SJCRH30 (cell line): ENCODE results near the gene TBC1D2. TPM values are rescaled to one million over a fixed set of nuclear protein-coding genes. Genes with fewer than 3 reads are reported as not detected.

Experiments
- DNase-seq, 2 experiments: peaks; one replicate each; pipeline ENCODE4 v3.0.0-alpha.2; 2015 to 2020
- H3K27ac ChIP-seq: fragments of 250-450 bp; sonication (Bioruptor Pico); 2 replicates; pipeline ENCODE4 v1.5.1; 2020; ENCODE audit warnings: mild to moderate bottlenecking, moderate library complexity
- H3K27me3 ChIP-seq: fragments of 250-450 bp; sonication (Bioruptor Pico); 2 replicates; pipeline ENCODE4 v1.5.1; 2020; ENCODE audit warnings: mild to moderate bottlenecking, moderate library complexity
- H3K36me3 ChIP-seq: fragments of 250-450 bp; sonication (Bioruptor Pico); 2 replicates; pipeline ENCODE4 v1.5.1; 2020; ENCODE audit warnings: mild to moderate bottlenecking, moderate library complexity
- H3K4me1 ChIP-seq: fragments of 250-450 bp; sonication (Bioruptor Pico); 2 replicates; pipeline ENCODE4 v1.5.1; 2020; ENCODE audit warnings: mild to moderate bottlenecking, moderate library complexity
- H3K4me3 ChIP-seq: fragments of 250-450 bp; sonication (Bioruptor Pico); 2 replicates; pipeline ENCODE4 v1.5.1; 2020; ENCODE audit warnings: mild to moderate bottlenecking, moderate library complexity
- H3K9me3 ChIP-seq: fragments of 250-450 bp; sonication (Bioruptor Pico); replicated peaks from 2 replicates; pipeline ENCODE4 v1.5.1; 2020; ENCODE audit warnings: mild to moderate bottlenecking, moderate library complexity
- total RNA-seq: library from RNA; depleted of rRNA; stranded (reverse); fragments of >200 nt; shearing (Covaris generic); gene quantifications from 2 replicates; pipeline ENCODE4 v1.2.3, GENCODE V29; 2014

The TBC1D2 gene
- total RNA-seq, 1 experiment from 2014 or later = 1.4 TPM

- Histone ChIP-seq H3K9me3 (no peaks in the 10 kb centered on the region), H3K27me3 (no peaks in the 10 kb centered on the region), H3K4me3 (no peak overlapping the region), H3K36me3 (no peaks in the 10 kb centered on the region), H3K27ac (no peak overlapping the region), H3K4me1 (peaks cover 27% of the 10 kb centered on the region)
- DNase-seq = no peak
Observed at GRCh38 chr9:98220911-98221310, 34.5 kb downstream of the TBC1D2 start.

- H3K27me3 ChIP-seq = no peaks in the 10 kb centered on the region
- no peak overlapping the region for H3K4me3 ChIP-seq
- H3K27ac ChIP-seq = no peak overlapping the region
- DNase-seq = no peak
- H3K36me3 ChIP-seq = no peaks in the 10 kb centered on the region
- H3K9me3 ChIP-seq = no peaks in the 10 kb centered on the region
- peaks cover 21% of the 10 kb centered on the region for H3K4me1 ChIP-seq
Observed at GRCh38 chr9:98219794-98220370, 35.6 kb downstream of the TBC1D2 start.

GRCh38 chr9:98219364-98219716 is 36.1 kb downstream of the TBC1D2 start:
- no peak overlapping the region for H3K27ac ChIP-seq

GRCh38 chr9:98218562-98219363 is 36.7 kb downstream of the TBC1D2 start:
- Histone ChIP-seq H3K27ac (no peak overlapping the region), H3K27me3 (no peaks in the 10 kb centered on the region), H3K36me3 (peaks cover under 1% of the 10 kb centered on the region; the same call in 1 of the 2 replicates), H3K9me3 (no peaks in the 10 kb centered on the region), H3K4me1 (peaks cover 19% of the 10 kb centered on the region), H3K4me3 (no peak overlapping the region)
- DNase-seq = no peak

More at GRCh38 chr9:98219364-98219716, 36.1 kb downstream of the TBC1D2 start:
- Histone ChIP-seq H3K9me3 (no peaks in the 10 kb centered on the region), H3K4me3 (no peak overlapping the region), H3K27me3 (no peaks in the 10 kb centered on the region), H3K36me3 (no peaks in the 10 kb centered on the region), H3K4me1 (peaks cover 21% of the 10 kb centered on the region)
- DNase-seq = no peak

GRCh38 chr9:98217255-98217654 is 38.2 kb downstream of the TBC1D2 start:
- Histone ChIP-seq H3K4me3 (no peak overlapping the region), H3K36me3 (peaks cover 3% of the 10 kb centered on the region; the same call in 1 of the 2 replicates)

GRCh38 chr9:98216391-98216790 is 39.1 kb downstream of the TBC1D2 start:
- DNase-seq = no peak
- H3K36me3 ChIP-seq = peaks cover 3% of the 10 kb centered on the region; the same call in 1 of the 2 replicates
- no peaks in the 10 kb centered on the region for H3K27me3 ChIP-seq

More at GRCh38 chr9:98217255-98217654, 38.2 kb downstream of the TBC1D2 start:
- H3K27ac ChIP-seq = no peak overlapping the region
- DNase-seq = no peak
- H3K4me1 ChIP-seq = peaks cover 7% of the 10 kb centered on the region
- H3K9me3 ChIP-seq = no peaks in the 10 kb centered on the region
- H3K27me3 ChIP-seq = no peaks in the 10 kb centered on the region

GRCh38 chr9:98215821-98216220 is 39.6 kb downstream of the TBC1D2 start:
- no peaks in the 10 kb centered on the region for H3K27me3 ChIP-seq
- no peak overlapping the region for H3K27ac ChIP-seq
- H3K4me3 ChIP-seq = no peak overlapping the region
- no peaks in the 10 kb centered on the region for H3K9me3 ChIP-seq
- no peaks in the 10 kb centered on the region for H3K4me1 ChIP-seq
- H3K36me3 ChIP-seq = peaks cover 3% of the 10 kb centered on the region; the same call in 1 of the 2 replicates
- DNase-seq = no peak

More at GRCh38 chr9:98216391-98216790, 39.1 kb downstream of the TBC1D2 start:
- H3K4me3 ChIP-seq = no peak overlapping the region
- no peaks in the 10 kb centered on the region for H3K9me3 ChIP-seq
- H3K4me1 ChIP-seq = no peaks in the 10 kb centered on the region
- no peak overlapping the region for H3K27ac ChIP-seq

- H3K4me1 ChIP-seq = no peaks in the 10 kb centered on the region
- no peak overlapping the region for H3K4me3 ChIP-seq
- no peak overlapping the region for H3K27ac ChIP-seq
- peaks cover 3% of the 10 kb centered on the region; the same call in 1 of the 2 replicates for H3K36me3 ChIP-seq
- no peaks in the 10 kb centered on the region for H3K9me3 ChIP-seq
- H3K27me3 ChIP-seq = no peaks in the 10 kb centered on the region
- DNase-seq = no peak
Observed at GRCh38 chr9:98215271-98215670, 40.2 kb downstream of the TBC1D2 start.

- Histone ChIP-seq H3K4me1 (no peaks in the 10 kb centered on the region), H3K9me3 (no peaks in the 10 kb centered on the region), H3K36me3 (peaks cover 3% of the 10 kb centered on the region; the same call in 1 of the 2 replicates), H3K4me3 (no peak overlapping the region), H3K27me3 (no peaks in the 10 kb centered on the region), H3K27ac (no peak overlapping the region)
- DNase-seq = no peak
Observed at GRCh38 chr9:98214811-98215210, 40.6 kb downstream of the TBC1D2 start.

GRCh38 chr9:98211260-98211659 is 44.2 kb downstream of the TBC1D2 start:
- no peaks in the 10 kb centered on the region for H3K9me3 ChIP-seq
- 0 out of 2 replicates have a peak, but pooled peaks cover 5% of the 10 kb centered on the region for H3K4me1 ChIP-seq
- no peak overlapping the region for H3K27ac ChIP-seq
- peaks cover 3% of the 10 kb centered on the region; the same call in 1 of the 2 replicates for H3K36me3 ChIP-seq
- H3K27me3 ChIP-seq = no peaks in the 10 kb centered on the region
- DNase-seq = no peak
- no peak overlapping the region for H3K4me3 ChIP-seq

GRCh38 chr9:98210435-98210834 is 45.0 kb downstream of the TBC1D2 start:
- no peaks in the 10 kb centered on the region for H3K9me3 ChIP-seq
- no peak overlapping the region for H3K4me3 ChIP-seq
- H3K27me3 ChIP-seq = peaks cover under 1% of the 10 kb centered on the region; the same call in 1 of the 2 replicates
- peaks cover 5% of the 10 kb centered on the region; the same call in 1 of the 2 replicates for H3K4me1 ChIP-seq
- H3K36me3 ChIP-seq = peaks cover 3% of the 10 kb centered on the region; the same call in 1 of the 2 replicates
- DNase-seq = no peak
- H3K27ac ChIP-seq = no peak overlapping the region

- Histone ChIP-seq H3K27ac (no peak overlapping the region), H3K27me3 (peaks cover 5% of the 10 kb centered on the region; the same call in 1 of the 2 replicates), H3K36me3 (peaks cover 3% of the 10 kb centered on the region; the same call in 1 of the 2 replicates), H3K4me3 (no peak overlapping the region), H3K9me3 (no peaks in the 10 kb centered on the region), H3K4me1 (peaks cover 5% of the 10 kb centered on the region; the same call in 1 of the 2 replicates)
- no peak for DNase-seq
Observed at GRCh38 chr9:98209530-98209929, 45.9 kb downstream of the TBC1D2 start.

GRCh38 chr9:98208635-98209034 is 46.8 kb downstream of the TBC1D2 start:
- no peak for DNase-seq
- Histone ChIP-seq H3K36me3 (peaks cover 2% of the 10 kb centered on the region; the same call in 1 of the 2 replicates), H3K9me3 (no peaks in the 10 kb centered on the region), H3K27me3 (peaks cover 5% of the 10 kb centered on the region; the same call in 1 of the 2 replicates), H3K27ac (no peak overlapping the region), H3K4me1 (peaks cover 5% of the 10 kb centered on the region; the same call in 1 of the 2 replicates), H3K4me3 (no peak overlapping the region)

- H3K4me1 ChIP-seq = peaks cover 5% of the 10 kb centered on the region; the same call in 1 of the 2 replicates
- H3K27me3 ChIP-seq = peaks cover 5% of the 10 kb centered on the region; the same call in 1 of the 2 replicates
- no peaks in the 10 kb centered on the region for H3K36me3 ChIP-seq
- no peak overlapping the region for H3K4me3 ChIP-seq
- peak in 1 of 2 experiments; percentile 29 for DNase-seq
- no peaks in the 10 kb centered on the region for H3K9me3 ChIP-seq
- H3K27ac ChIP-seq = no peak overlapping the region
Observed at GRCh38 chr9:98207606-98208005, 47.8 kb downstream of the TBC1D2 start.

- H3K9me3 ChIP-seq = no peaks in the 10 kb centered on the region
- no peak overlapping the region for H3K27ac ChIP-seq
- no peak for DNase-seq
- H3K36me3 ChIP-seq = no peaks in the 10 kb centered on the region
- peaks cover 5% of the 10 kb centered on the region; the same call in 1 of the 2 replicates for H3K27me3 ChIP-seq
- peaks cover 5% of the 10 kb centered on the region; the same call in 1 of the 2 replicates for H3K4me1 ChIP-seq
- H3K4me3 ChIP-seq = no peak overlapping the region
Observed at GRCh38 chr9:98206754-98207153, 48.7 kb downstream of the TBC1D2 start.
